MM.1S (cell line): ENCODE measurements around the gene CLSTN1.

Experiments
- DNase-seq: peaks from one replicate; pipeline ENCODE4 v3.0.0-alpha.2; 2015
- H2AFZ ChIP-seq: fragments of 300-600 bp; sonication (generic); 2 replicates; pipeline ENCODE4 v1.6.0; 2016; ENCODE audit warnings: antibody characterized with exemption, low read length
- H3F3A ChIP-seq: fragments of 300-600 bp; sonication (generic); 2 replicates; pipeline ENCODE4 v1.6.1; 2016; ENCODE audit warnings: mild to moderate bottlenecking, antibody characterized with exemption, low read length, moderate library complexity, mixed read lengths; ENCODE audit not compliant: insufficient read depth
- H3K27ac ChIP-seq: fragments of 300-600 bp; sonication (generic); 2 replicates; pipeline ENCODE4 v1.5.1; 2016; ENCODE audit warnings: mild to moderate bottlenecking, low read length
- H3K27me3 ChIP-seq: fragments of 300-600 bp; sonication (generic); replicated peaks from 2 replicates; pipeline ENCODE4 v1.6.0; 2016; ENCODE audit warnings: low read length; ENCODE audit not compliant: insufficient read depth
- H3K36me3 ChIP-seq: fragments of 300-600 bp; sonication (generic); replicated peaks from 2 replicates; pipeline ENCODE4 v1.6.1; 2016; ENCODE audit warnings: mild to moderate bottlenecking, low read length, mixed read lengths; ENCODE audit not compliant: insufficient read depth
- H3K4me1 ChIP-seq: fragments of 300-600 bp; sonication (generic); 2 replicates; pipeline ENCODE4 v1.6.1; 2016; ENCODE audit warnings: low read length, mixed read lengths
- H3K4me2 ChIP-seq: fragments of 300-600 bp; sonication (generic); 2 replicates; pipeline ENCODE4 v1.6.0; 2016; ENCODE audit warnings: low read depth, low read length
- H3K4me3 ChIP-seq: fragments of 300-600 bp; sonication (generic); 2 replicates; pipeline ENCODE4 v1.5.1; 2016; ENCODE audit warnings: low read length, mixed read lengths
- H3K79me2 ChIP-seq: fragments of 300-600 bp; sonication (generic); 2 replicates; pipeline ENCODE4 v1.6.1; 2016; ENCODE audit warnings: mixed run types, low read length, mixed read lengths
- H3K9ac ChIP-seq: fragments of 300-600 bp; sonication (generic); 2 replicates; pipeline ENCODE4 v1.6.1; 2016; ENCODE audit warnings: low read length, mixed read lengths
- H3K9me2 ChIP-seq: fragments of 300-600 bp; sonication (generic); replicated peaks from 2 replicates; pipeline ENCODE4 v1.6.1; 2016; ENCODE audit warnings: mild to moderate bottlenecking, low read length, mixed read lengths; ENCODE audit not compliant: insufficient read depth
- H3K9me3 ChIP-seq: fragments of 300-600 bp; sonication (generic); replicated peaks from 2 replicates; pipeline ENCODE4 v1.6.1; 2016; ENCODE audit warnings: mild to moderate bottlenecking, low read length, mixed read lengths; ENCODE audit not compliant: insufficient read depth
- H4K20me1 ChIP-seq: fragments of 300-600 bp; sonication (generic); 2 replicates; pipeline ENCODE4 v1.6.1; 2016; ENCODE audit warnings: mild to moderate bottlenecking, low read length, moderate library complexity, mixed read lengths; ENCODE audit not compliant: insufficient read depth
- EZH2 ChIP-seq: fragments of 300-600 bp; sonication (generic); optimal IDR thresholded peaks from 2 replicates; pipeline ENCODE3; 2017; ENCODE audit warnings: low read depth, mild to moderate bottlenecking, antibody characterized with exemption, low read length, mixed read lengths
- EZH2phosphoT487 ChIP-seq: fragments of 300-600 bp; sonication (generic); IDR thresholded peaks from 2 replicates; pipeline ENCODE4 v1.6.1; 2018; ENCODE audit warnings: antibody characterized with exemption, low read length
- TF ChIP-seq, protein P1 (sequence below): fragments of 300-600 bp; sonication (generic); IDR thresholded peaks from 2 replicates; pipeline ENCODE4 v1.5.1; 2016; ENCODE audit warnings: antibody characterized with exemption, low read length, mixed read lengths

Gene CLSTN1

DNA sequence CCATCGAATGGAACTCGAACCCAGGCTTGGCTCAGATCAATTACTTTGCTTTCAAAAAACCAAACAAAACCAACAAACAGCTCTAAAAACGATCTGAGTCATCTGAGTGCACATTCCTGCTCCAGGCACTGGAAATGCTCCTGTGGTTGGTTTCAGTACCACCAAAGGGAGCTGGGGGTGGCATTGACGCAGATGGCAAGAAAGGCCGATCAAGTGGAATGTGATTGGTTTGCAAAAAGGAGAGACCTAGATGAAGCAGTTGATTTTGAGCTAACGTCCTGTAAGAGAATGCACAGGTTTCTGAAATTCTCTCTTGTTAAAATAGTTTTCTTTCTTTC is 132.7 kb downstream of the CLSTN1 start:
- H3K27ac ChIP-seq = no peak overlapping the region
- H3K36me3 ChIP-seq = no peaks in the 10 kb centered on the region
- H3K4me2 ChIP-seq = no peak overlapping the region
- no peak overlapping the region for H3K9ac ChIP-seq
- H4K20me1 ChIP-seq = no peaks in the 10 kb centered on the region
- H3K4me1 ChIP-seq = peaks cover 3% of the 10 kb centered on the region; the same call in 1 of the 2 replicates
- H3K4me3 ChIP-seq = no peak overlapping the region
- H3F3A ChIP-seq = peaks cover 9% of the 10 kb centered on the region
- TF ChIP-seq EZH2phosphoT487 (no peak), EZH2 (no peak)
- TF ChIP-seq, protein P1, sequence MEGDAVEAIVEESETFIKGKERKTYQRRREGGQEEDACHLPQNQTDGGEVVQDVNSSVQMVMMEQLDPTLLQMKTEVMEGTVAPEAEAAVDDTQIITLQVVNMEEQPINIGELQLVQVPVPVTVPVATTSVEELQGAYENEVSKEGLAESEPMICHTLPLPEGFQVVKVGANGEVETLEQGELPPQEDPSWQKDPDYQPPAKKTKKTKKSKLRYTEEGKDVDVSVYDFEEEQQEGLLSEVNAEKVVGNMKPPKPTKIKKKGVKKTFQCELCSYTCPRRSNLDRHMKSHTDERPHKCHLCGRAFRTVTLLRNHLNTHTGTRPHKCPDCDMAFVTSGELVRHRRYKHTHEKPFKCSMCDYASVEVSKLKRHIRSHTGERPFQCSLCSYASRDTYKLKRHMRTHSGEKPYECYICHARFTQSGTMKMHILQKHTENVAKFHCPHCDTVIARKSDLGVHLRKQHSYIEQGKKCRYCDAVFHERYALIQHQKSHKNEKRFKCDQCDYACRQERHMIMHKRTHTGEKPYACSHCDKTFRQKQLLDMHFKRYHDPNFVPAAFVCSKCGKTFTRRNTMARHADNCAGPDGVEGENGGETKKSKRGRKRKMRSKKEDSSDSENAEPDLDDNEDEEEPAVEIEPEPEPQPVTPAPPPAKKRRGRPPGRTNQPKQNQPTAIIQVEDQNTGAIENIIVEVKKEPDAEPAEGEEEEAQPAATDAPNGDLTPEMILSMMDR = no peak
- H3K9me3 ChIP-seq = no peaks in the 10 kb centered on the region
- no peaks in the 10 kb centered on the region for H3K79me2 ChIP-seq
- H2AFZ ChIP-seq = no peak overlapping the region
- no peaks in the 10 kb centered on the region for H3K9me2 ChIP-seq
- DNase-seq = no peak
- H3K27me3 ChIP-seq = peaks cover 64% of the 10 kb centered on the region

DNA sequence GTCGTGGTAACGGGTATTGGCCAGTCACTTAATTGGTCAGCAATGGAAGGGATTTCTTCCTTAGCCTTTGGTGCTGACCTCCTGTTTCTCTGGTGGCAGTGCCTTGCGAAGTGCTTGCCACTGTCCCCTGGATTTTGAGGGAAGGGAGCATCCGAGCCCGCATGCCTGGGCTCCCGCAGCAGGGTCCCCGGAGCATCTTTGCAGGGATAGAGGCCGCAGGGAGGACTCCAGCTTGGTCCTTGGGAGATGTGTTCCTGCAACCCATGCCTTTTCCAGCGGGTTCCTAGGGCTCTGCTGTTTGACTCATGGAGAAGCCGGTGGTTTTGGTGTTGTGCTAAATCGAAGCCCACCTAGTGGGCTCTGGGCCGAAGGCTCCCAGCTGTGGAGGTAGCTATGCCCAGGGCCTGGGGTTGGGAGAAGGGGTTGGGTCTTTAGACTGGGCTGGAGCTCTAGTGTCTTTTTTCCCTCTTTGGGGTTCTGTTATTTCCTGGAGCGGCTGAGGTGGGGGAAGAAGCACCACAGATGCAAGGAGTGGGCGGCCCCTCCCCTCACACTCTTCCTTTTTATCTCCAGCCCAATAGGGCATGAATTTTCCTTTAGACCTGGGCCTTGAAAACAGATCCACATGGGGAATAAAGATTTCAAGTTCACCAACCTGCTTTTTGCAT is 133.2 kb downstream of the CLSTN1 start:
- H3K4me1 ChIP-seq = peaks cover 3% of the 10 kb centered on the region; the same call in 1 of the 2 replicates
- no peaks in the 10 kb centered on the region for H3K9me3 ChIP-seq
- H3K9me2 ChIP-seq = no peaks in the 10 kb centered on the region
- no peak overlapping the region for H2AFZ ChIP-seq
- H3K4me3 ChIP-seq = no peak overlapping the region
- H3K27ac ChIP-seq = no peak overlapping the region
- H3K79me2 ChIP-seq = no peaks in the 10 kb centered on the region
- no peaks in the 10 kb centered on the region for H4K20me1 ChIP-seq
- H3K36me3 ChIP-seq = no peaks in the 10 kb centered on the region
- no peak for TF ChIP-seq EZH2
- TF ChIP-seq, protein P1 = no peak
- no peak for TF ChIP-seq EZH2phosphoT487
- H3K27me3 ChIP-seq = peaks cover 69% of the 10 kb centered on the region
- H3F3A ChIP-seq = peaks cover 9% of the 10 kb centered on the region
- H3K9ac ChIP-seq = no peak overlapping the region
- DNase-seq = no peak
- H3K4me2 ChIP-seq = no peak overlapping the region

- H3F3A ChIP-seq = peaks cover 9% of the 10 kb centered on the region
- TF ChIP-seq EZH2phosphoT487 = no peak
- no peak for TF ChIP-seq EZH2
- TF ChIP-seq, protein P1 = no peak
- no peaks in the 10 kb centered on the region for H3K79me2 ChIP-seq
- no peaks in the 10 kb centered on the region for H4K20me1 ChIP-seq
- no peaks in the 10 kb centered on the region for H3K36me3 ChIP-seq
- no peak for DNase-seq
- H3K27ac ChIP-seq = no peak overlapping the region
- H3K4me1 ChIP-seq = peaks cover 3% of the 10 kb centered on the region; the same call in 1 of the 2 replicates
- no peak overlapping the region for H2AFZ ChIP-seq
- no peaks in the 10 kb centered on the region for H3K9me3 ChIP-seq
- H3K4me3 ChIP-seq = no peak overlapping the region
- no peak overlapping the region for H3K9ac ChIP-seq
- H3K4me2 ChIP-seq = 0 out of 2 replicates have a peak overlapping the region, but pooled peaks have one; percentile 32
- peaks cover 73% of the 10 kb centered on the region for H3K27me3 ChIP-seq
- no peaks in the 10 kb centered on the region for H3K9me2 ChIP-seq
Observed at GRCh38 chr1:9689971-9690381, 133.8 kb downstream of the CLSTN1 start.
